Measurements from ENCODE around the gene PPP4R3A. TPM values are rescaled to one million over a fixed set of nuclear protein-coding genes. Genes with fewer than 3 reads are reported as not detected.

Gene PPP4R3A
- total RNA-seq, 1 experiment from 2014 or later: 61.8 TPM

Other genes starting within 250 kb of the PPP4R3A start
- not detected in 2 replicates for gene CCDC88C, start 92.5 kb downstream of the PPP4R3A start, total RNA-seq (2014; rRNA removed; shearing (Covaris generic))
- not detected in 2 replicates for gene CATSPERB, start 221.8 kb upstream of the PPP4R3A start, total RNA-seq (2014; rRNA removed; shearing (Covaris generic))

Measured in SJSA1 (cell line).